ENCODE data around the gene HPS4.

Gene HPS4

GRCh38 chr22:26430600-26430999 is 53.0 kb downstream of the HPS4 start:
- no peak for DNase-seq
- in situ Hi-C loops (cut with MboI; ENCODE audit: low pct_unique_long_range_greater_than_20kb, low sequenced_read_pairs), result no loop called here

GRCh38 chr22:26429458-26430286 is 53.9 kb downstream of the HPS4 start:
- DNase-seq, result no peak
- in situ Hi-C loops (cut with MboI; ENCODE audit: low pct_unique_long_range_greater_than_20kb, low sequenced_read_pairs), result no loop called here

- in situ Hi-C loops (cut with MboI; ENCODE audit: low pct_unique_long_range_greater_than_20kb, low sequenced_read_pairs), result no loop called here
- DNase-seq, result peak; percentile 80
Observed at GRCh38 chr22:26428515-26429457, 54.8 kb downstream of the HPS4 start, which contains the start of gene ASPHD2. Gene ASPHD2, plus strand, starts transcription at chr22:26429260. Its CDS starts 4,356 bp downstream, at chr22:26433616.

- in situ Hi-C loops (cut with MboI; ENCODE audit: low pct_unique_long_range_greater_than_20kb, low sequenced_read_pairs), result no loop called here
- DNase-seq, result no peak
Observed at GRCh38 chr22:26426924-26427323, 56.7 kb downstream of the HPS4 start.

GRCh38 chr22:26418620-26419019 is 65.0 kb downstream of the HPS4 start:
- no peak for DNase-seq
- in situ Hi-C loops (cut with MboI; ENCODE audit: low pct_unique_long_range_greater_than_20kb, low sequenced_read_pairs), result no loop called here

GRCh38 chr22:26417406-26417805 is 66.2 kb downstream of the HPS4 start:
- in situ Hi-C loops (cut with MboI; ENCODE audit: low pct_unique_long_range_greater_than_20kb, low sequenced_read_pairs), result no loop called here
- no peak for DNase-seq

- DNase-seq, result no peak
- in situ Hi-C loops (cut with MboI; ENCODE audit: low pct_unique_long_range_greater_than_20kb, low sequenced_read_pairs), result no loop called here
Observed at GRCh38 chr22:26416670-26417276, 66.8 kb downstream of the HPS4 start.

GRCh38 chr22:26416256-26416655 is 67.3 kb downstream of the HPS4 start:
- in situ Hi-C loops (cut with MboI; ENCODE audit: low pct_unique_long_range_greater_than_20kb, low sequenced_read_pairs), result no loop called here

GRCh38 chr22:26414347-26414746 is 69.2 kb downstream of the HPS4 start:
- no peak for DNase-seq
- in situ Hi-C loops (cut with MboI; ENCODE audit: low pct_unique_long_range_greater_than_20kb, low sequenced_read_pairs), result no loop called here

More at GRCh38 chr22:26416256-26416655, 67.3 kb downstream of the HPS4 start:
- no peak for DNase-seq

- in situ Hi-C loops (cut with MboI; ENCODE audit: low pct_unique_long_range_greater_than_20kb, low sequenced_read_pairs), result no loop called here
- DNase-seq, result no peak
Observed at GRCh38 chr22:26410386-26410785, 73.2 kb downstream of the HPS4 start.

- DNase-seq, result peak; percentile 47
- in situ Hi-C loops (cut with MboI; ENCODE audit: low pct_unique_long_range_greater_than_20kb, low sequenced_read_pairs), result loop anchor here (10.0 kb wide), 1 partner anchor 55 kb away; no protein-coding TSS in a partner anchor
Observed at GRCh38 chr22:26409719-26410335, 73.8 kb downstream of the HPS4 start.

GRCh38 chr22:26408562-26409220 is 74.9 kb downstream of the HPS4 start:
- in situ Hi-C loops (cut with MboI; ENCODE audit: low pct_unique_long_range_greater_than_20kb, low sequenced_read_pairs), result loop anchor here (10.0 kb wide), 1 partner anchor 56 kb away; no protein-coding TSS in a partner anchor
- DNase-seq, result peak; percentile 27

GRCh38 chr22:26406118-26406517 is 77.5 kb downstream of the HPS4 start:
- in situ Hi-C loops (cut with MboI; ENCODE audit: low pct_unique_long_range_greater_than_20kb, low sequenced_read_pairs), result loop anchor here (10.0 kb wide), 1 partner anchor 59 kb away; no protein-coding TSS in a partner anchor
- DNase-seq, result no peak

GRCh38 chr22:26404851-26405421 is 78.6 kb downstream of the HPS4 start:
- in situ Hi-C loops (cut with MboI; ENCODE audit: low pct_unique_long_range_greater_than_20kb, low sequenced_read_pairs), result loop anchor here (10.0 kb wide), 1 partner anchor 60 kb away; no protein-coding TSS in a partner anchor
- peak; percentile 93 for DNase-seq

- in situ Hi-C loops (cut with MboI; ENCODE audit: low pct_unique_long_range_greater_than_20kb, low sequenced_read_pairs), result loop anchor here (10.0 kb wide), 1 partner anchor 63 kb away; no protein-coding TSS in a partner anchor
- DNase-seq, result peak; percentile 47
Observed at GRCh38 chr22:26401726-26402125, 81.9 kb downstream of the HPS4 start.
